Activated CD4-positive, alpha-beta T cell treated with anti-CD3 and anti-CD28 coated beads, Interleukin-2, amount 10 ng/mL, durations not matched to agents 7 days and 5 days (primary cell): ENCODE results near the gene EXT2. TPM values are rescaled to one million over a fixed set of nuclear protein-coding genes. Genes with fewer than 3 reads are reported as not detected.

ENCODE experiments used
- CTCF ChIA-PET: fragments of 350-600 bp; sonication (Branson Sonifier 250); formaldehyde crosslinking; loops from one replicate; lab custom pipeline; 2021; ENCODE audit warnings: antibody characterized with exemption; lab: Charles Lee
- POLR2A ChIA-PET: fragments of 350-600 bp; sonication (Branson Sonifier 250); formaldehyde crosslinking; loops from one replicate; lab custom pipeline; 2021; ENCODE audit warnings: antibody characterized with exemption; lab: Charles Lee
- DNase-seq: peaks from one replicate; pipeline ENCODE4 v3.0.0-alpha.2; 2020
- H3K27ac Mint-ChIP-seq: one replicate; pipeline ENCODE4 v1.8.0; 2021; ENCODE audit warnings: mild to moderate bottlenecking, moderate library complexity, mixed read lengths
- H3K27me3 Mint-ChIP-seq: one replicate; pipeline ENCODE4 v1.8.0; 2021; ENCODE audit warnings: mixed read lengths
- H3K36me3 Mint-ChIP-seq: one replicate; pipeline ENCODE4 v1.8.0; 2021; ENCODE audit warnings: low read depth, mixed read lengths
- H3K4me1 Mint-ChIP-seq: one replicate; pipeline ENCODE4 v1.8.0; 2021; ENCODE audit warnings: mixed read lengths
- H3K4me3 Mint-ChIP-seq: one replicate; pipeline ENCODE4 v1.8.0; 2021; ENCODE audit warnings: mild to moderate bottlenecking, moderate library complexity, mixed read lengths
- H3K9me3 Mint-ChIP-seq: one replicate; pipeline ENCODE4 v1.8.0; 2021; ENCODE audit warnings: mixed read lengths
- total RNA-seq, 2 experiments: library from RNA; stranded (reverse); gene quantifications; one replicate each; pipeline ENCODE4 v1.2.3, GENCODE V29; 2021

EXT2 gene
- total RNA-seq, 2 experiments from 2014 or later, result 26.7 to 27.7 TPM

GRCh38 chr11:44290208-44290607 lies 194.7 kb downstream of the EXT2 start:
- POLR2A ChIA-PET, result no interaction called here
- no peaks in the 10 kb centered on the region for H3K9me3 Mint-ChIP-seq
- H3K4me3 Mint-ChIP-seq, result no peak overlapping the region
- no peak for DNase-seq
- CTCF ChIA-PET, result interaction anchor here (1.1 kb wide), 1 partner anchor 14 kb away, joined by 3 read pairs; no protein-coding TSS in a partner anchor
- H3K27me3 Mint-ChIP-seq, result peaks cover 2% of the 10 kb centered on the region
- no peak overlapping the region for H3K27ac Mint-ChIP-seq
- no peaks in the 10 kb centered on the region for H3K4me1 Mint-ChIP-seq
- H3K36me3 Mint-ChIP-seq, result no peaks in the 10 kb centered on the region

Other genes with a start within 250 kb of the EXT2 start
- gene ALKBH3, start 214.8 kb upstream of the EXT2 start, total RNA-seq, result 10 to 100 TPM; 34.6 to 38.5 TPM
- not detected for gene C11orf96, start 153.0 kb upstream of the EXT2 start, total RNA-seq
- not detected for gene ACCSL, start 47.7 kb upstream of the EXT2 start, total RNA-seq
- gene ACCS, start 29.4 kb upstream of the EXT2 start, total RNA-seq, result 10 to 100 TPM; 11.6 to 11.7 TPM
- gene ALX4, start 214.5 kb downstream of the EXT2 start, total RNA-seq, result not detected